ENCODE data around the gene ZNF286A.
"Not testable (repeated sequence)": the region's sequence is repeated elsewhere in the genome, so short reads cannot be mapped to it uniquely, and the experiment has no call there.

Gene ZNF286A

GRCh38 chr17:15698967-15699366 lies 585 bp upstream of the ZNF286A start:
- in situ Hi-C loops (cut with MboI; ENCODE audit: low sequenced_read_pairs), result not testable (repeated sequence)

GRCh38 chr17:15699937-15700336 lies 385 bp downstream of the ZNF286A start:
- in situ Hi-C loops (cut with MboI; ENCODE audit: low sequenced_read_pairs), result not testable (repeated sequence)

GRCh38 chr17:15704239-15704638 lies 4.7 kb downstream of the ZNF286A start:
- in situ Hi-C loops (cut with MboI; ENCODE audit: low sequenced_read_pairs), result not testable (repeated sequence)

GRCh38 chr17:15704813-15705212 lies 5.3 kb downstream of the ZNF286A start:
- in situ Hi-C loops (cut with MboI; ENCODE audit: low sequenced_read_pairs), result not testable (repeated sequence)

- in situ Hi-C loops (cut with MboI; ENCODE audit: low sequenced_read_pairs), result not testable (repeated sequence)
These were observed 9.3 kb downstream of the ZNF286A start for GRCh38 chr17:15708879-15709278.

GRCh38 chr17:15716601-15717563 lies 17.3 kb downstream of the ZNF286A start:
- in situ Hi-C loops (cut with MboI; ENCODE audit: low sequenced_read_pairs), result not testable (repeated sequence)

- in situ Hi-C loops (cut with MboI; ENCODE audit: low sequenced_read_pairs), result not testable (repeated sequence)
These were observed 31.0 kb downstream of the ZNF286A start for GRCh38 chr17:15730535-15730934.

GRCh38 chr17:15731900-15732299 lies 32.3 kb downstream of the ZNF286A start, which contains the start of gene TBC1D26:
Gene TBC1D26 (plus strand): TSS chr17:15732283. CDS start chr17:15735349, 3,066 bp downstream.
- in situ Hi-C loops (cut with MboI; ENCODE audit: low sequenced_read_pairs), result not testable (repeated sequence)

- in situ Hi-C loops (cut with MboI; ENCODE audit: low sequenced_read_pairs), result not testable (repeated sequence)
These were observed 33.7 kb downstream of the ZNF286A start for GRCh38 chr17:15733174-15733789.

- in situ Hi-C loops (cut with MboI; ENCODE audit: low sequenced_read_pairs), result not testable (repeated sequence)
These were observed 37.0 kb downstream of the ZNF286A start for GRCh38 chr17:15736578-15736977.

GRCh38 chr17:15738066-15738465 lies 38.5 kb downstream of the ZNF286A start:
- in situ Hi-C loops (cut with MboI; ENCODE audit: low sequenced_read_pairs), result no loop called here

GRCh38 chr17:15739259-15739658 lies 39.7 kb downstream of the ZNF286A start:
- in situ Hi-C loops (cut with MboI; ENCODE audit: low sequenced_read_pairs), result not testable (repeated sequence)

- in situ Hi-C loops (cut with MboI; ENCODE audit: low sequenced_read_pairs), result not testable (repeated sequence)
These were observed 40.5 kb downstream of the ZNF286A start for GRCh38 chr17:15740041-15740440.

- in situ Hi-C loops (cut with MboI; ENCODE audit: low sequenced_read_pairs), result no loop called here
These were observed 41.1 kb downstream of the ZNF286A start for GRCh38 chr17:15740570-15741120.

- in situ Hi-C loops (cut with MboI; ENCODE audit: low sequenced_read_pairs), result no loop called here
These were observed 42.1 kb downstream of the ZNF286A start for GRCh38 chr17:15741624-15742023.

- in situ Hi-C loops (cut with MboI; ENCODE audit: low sequenced_read_pairs), result no loop called here
These were observed 42.7 kb downstream of the ZNF286A start for GRCh38 chr17:15742051-15742795.

GRCh38 chr17:15742921-15743320 lies 43.4 kb downstream of the ZNF286A start:
- in situ Hi-C loops (cut with MboI; ENCODE audit: low sequenced_read_pairs), result no loop called here

- in situ Hi-C loops (cut with MboI; ENCODE audit: low sequenced_read_pairs), result no loop called here
These were observed 44.6 kb downstream of the ZNF286A start for GRCh38 chr17:15744074-15744676.

GRCh38 chr17:15744885-15745284 lies 45.3 kb downstream of the ZNF286A start:
- in situ Hi-C loops (cut with MboI; ENCODE audit: low sequenced_read_pairs), result no loop called here

GRCh38 chr17:15749403-15749802 lies 49.9 kb downstream of the ZNF286A start:
- in situ Hi-C loops (cut with MboI; ENCODE audit: low sequenced_read_pairs), result not testable (repeated sequence)
